Loucy (cell line): ENCODE measurements around the gene EYA3.

Experiments used
- H2AFZ ChIP-seq: fragments of 200-600 bp; sonication (generic); 2 replicates; pipeline ENCODE4 v1.6.0; 2016; ENCODE audit warnings: antibody characterized with exemption, mild to moderate bottlenecking, low read length, moderate library complexity
- H3F3A ChIP-seq: fragments of 200-600 bp; 2 replicates; pipeline ENCODE4 v1.6.0; 2016; ENCODE audit warnings: antibody characterized with exemption, low read depth, mild to moderate bottlenecking
- H3K27me3 ChIP-seq: fragments of 200-600 bp; sonication (generic); 2 replicates; pipeline ENCODE4 v1.6.1; 2014; ENCODE audit warnings: low read length, mild to moderate bottlenecking; ENCODE audit not compliant: insufficient read depth, poor library complexity, severe bottlenecking
- H3K36me3 ChIP-seq: fragments of 200-600 bp; sonication (generic); 2 replicates; pipeline ENCODE4 v1.6.1; 2016; ENCODE audit warnings: low read length; ENCODE audit not compliant: insufficient read depth
- H3K4me1 ChIP-seq: fragments of 200-600 bp; sonication (generic); 2 replicates; pipeline ENCODE4 v1.5.1; 2014; ENCODE audit warnings: low read length, mild to moderate bottlenecking; ENCODE audit not compliant: insufficient read depth, poor library complexity, severe bottlenecking
- H3K4me2 ChIP-seq: fragments of 200-600 bp; sonication (generic); 2 replicates; pipeline ENCODE4 v1.6.0; 2014; ENCODE audit warnings: antibody characterized with exemption, low read length, low read depth, mild to moderate bottlenecking; ENCODE audit not compliant: poor library complexity, severe bottlenecking
- H3K4me3 ChIP-seq: fragments of 200-600 bp; sonication (generic); 2 replicates; pipeline ENCODE4 v1.5.1; 2014; ENCODE audit warnings: low read length, mild to moderate bottlenecking, mixed read lengths; ENCODE audit not compliant: poor library complexity, severe bottlenecking
- H3K79me2 ChIP-seq: fragments of 200-600 bp; sonication (generic); 2 replicates; pipeline ENCODE4 v1.6.1; 2014; ENCODE audit warnings: low read length; ENCODE audit not compliant: insufficient read depth
- H3K9ac ChIP-seq: fragments of 200-600 bp; sonication (generic); 2 replicates; pipeline ENCODE4 v1.6.0; 2014; ENCODE audit warnings: mild to moderate bottlenecking, low read depth, low read length, moderate library complexity; ENCODE audit not compliant: poor library complexity, severe bottlenecking
- H3K9me2 ChIP-seq: fragments of 200-600 bp; sonication (generic); replicated peaks from 2 replicates; pipeline ENCODE4 v1.6.1; 2016; ENCODE audit warnings: low read depth, low read length, mixed read lengths
- H3K9me3 ChIP-seq: fragments of 200-600 bp; sonication (generic); 2 replicates; pipeline ENCODE4 v1.6.1; 2014; ENCODE audit warnings: mild to moderate bottlenecking, antibody characterized with exemption, low read length, low read depth; ENCODE audit not compliant: insufficient read depth
- H4K20me1 ChIP-seq: fragments of 200-600 bp; sonication (generic); 2 replicates; pipeline ENCODE4 v1.6.0; 2014; ENCODE audit warnings: antibody characterized with exemption, low read length, mild to moderate bottlenecking; ENCODE audit not compliant: insufficient read depth, poor library complexity, severe bottlenecking
- EZH2phosphoT487 ChIP-seq: fragments of 200-600 bp; IDR thresholded peaks from 2 replicates; pipeline ENCODE4 v1.6.1; 2018; ENCODE audit warnings: antibody characterized with exemption, mild to moderate bottlenecking, moderate library complexity, borderline replicate concordance
- TF ChIP-seq, protein P1 (sequence below): fragments of 200-600 bp; sonication (generic); conservative IDR thresholded peaks from 2 replicates; pipeline ENCODE4 v1.5.1; 2014; ENCODE audit warnings: mild to moderate bottlenecking, antibody characterized with exemption, low read length

The EYA3 gene

DNA sequence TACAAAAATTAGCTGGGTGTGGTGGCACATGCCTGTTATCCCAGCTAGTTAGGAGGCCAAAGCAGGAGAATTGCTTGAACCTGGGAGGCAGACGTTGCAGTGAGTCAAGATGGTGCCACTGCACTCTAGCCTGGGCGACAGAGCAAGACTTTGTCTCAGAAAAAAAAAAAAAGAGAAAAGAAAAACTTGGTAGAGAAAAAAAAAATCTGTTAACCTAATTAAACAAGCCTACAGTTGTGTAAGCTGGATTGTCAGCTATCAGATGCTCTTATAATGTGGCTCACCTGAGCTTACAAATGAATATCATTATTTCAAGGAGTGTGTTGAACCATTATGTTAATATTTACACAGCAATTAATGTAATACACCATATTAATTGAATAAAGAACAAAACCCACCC, 26.4 kb upstream of the EYA3 start:
- no peaks in the 10 kb centered on the region for H3K9me2 ChIP-seq
- H3K79me2 ChIP-seq: no peaks in the 10 kb centered on the region
- TF ChIP-seq, protein P1, sequence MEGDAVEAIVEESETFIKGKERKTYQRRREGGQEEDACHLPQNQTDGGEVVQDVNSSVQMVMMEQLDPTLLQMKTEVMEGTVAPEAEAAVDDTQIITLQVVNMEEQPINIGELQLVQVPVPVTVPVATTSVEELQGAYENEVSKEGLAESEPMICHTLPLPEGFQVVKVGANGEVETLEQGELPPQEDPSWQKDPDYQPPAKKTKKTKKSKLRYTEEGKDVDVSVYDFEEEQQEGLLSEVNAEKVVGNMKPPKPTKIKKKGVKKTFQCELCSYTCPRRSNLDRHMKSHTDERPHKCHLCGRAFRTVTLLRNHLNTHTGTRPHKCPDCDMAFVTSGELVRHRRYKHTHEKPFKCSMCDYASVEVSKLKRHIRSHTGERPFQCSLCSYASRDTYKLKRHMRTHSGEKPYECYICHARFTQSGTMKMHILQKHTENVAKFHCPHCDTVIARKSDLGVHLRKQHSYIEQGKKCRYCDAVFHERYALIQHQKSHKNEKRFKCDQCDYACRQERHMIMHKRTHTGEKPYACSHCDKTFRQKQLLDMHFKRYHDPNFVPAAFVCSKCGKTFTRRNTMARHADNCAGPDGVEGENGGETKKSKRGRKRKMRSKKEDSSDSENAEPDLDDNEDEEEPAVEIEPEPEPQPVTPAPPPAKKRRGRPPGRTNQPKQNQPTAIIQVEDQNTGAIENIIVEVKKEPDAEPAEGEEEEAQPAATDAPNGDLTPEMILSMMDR: no peak
- no peak for TF ChIP-seq EZH2phosphoT487
- H3K4me2 ChIP-seq: peak overlapping the region; percentile 47
- no peaks in the 10 kb centered on the region for H3K27me3 ChIP-seq
- H3F3A ChIP-seq: no peaks in the 10 kb centered on the region
- no peaks in the 10 kb centered on the region for H3K36me3 ChIP-seq
- peak overlapping the region; percentile 9 for H3K4me3 ChIP-seq
- peak overlapping the region; percentile 80 for H2AFZ ChIP-seq
- no peaks in the 10 kb centered on the region for H4K20me1 ChIP-seq
- H3K4me1 ChIP-seq: peaks cover 16% of the 10 kb centered on the region
- no peaks in the 10 kb centered on the region for H3K9me3 ChIP-seq
- peak overlapping the region; percentile 21 for H3K9ac ChIP-seq

DNA sequence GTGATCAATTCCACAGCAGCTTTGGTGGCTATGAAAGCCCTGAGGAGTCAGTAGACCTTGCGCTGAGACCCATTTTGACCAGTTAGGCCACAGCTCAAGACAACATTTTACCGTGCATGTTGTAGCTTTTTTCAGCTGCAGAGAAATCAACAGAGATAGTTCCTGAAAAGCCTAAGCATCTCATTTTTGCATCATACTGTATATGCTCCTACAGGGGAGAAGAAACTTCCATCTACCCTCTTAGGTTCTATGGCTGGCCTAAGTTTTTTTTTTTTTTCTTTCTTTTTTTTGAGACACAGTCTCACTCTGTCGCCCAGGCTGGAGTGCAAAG, 24.8 kb upstream of the EYA3 start:
- H2AFZ ChIP-seq: no peak overlapping the region
- TF ChIP-seq, protein P1: peak; percentile 63; the same call in 1 of the 2 replicates
- no peak for TF ChIP-seq EZH2phosphoT487
- no peaks in the 10 kb centered on the region for H3F3A ChIP-seq
- H3K9me2 ChIP-seq: no peaks in the 10 kb centered on the region
- no peak overlapping the region for H3K4me3 ChIP-seq
- no peak overlapping the region for H3K4me2 ChIP-seq
- H3K4me1 ChIP-seq: peaks cover 16% of the 10 kb centered on the region
- H3K36me3 ChIP-seq: no peaks in the 10 kb centered on the region
- no peaks in the 10 kb centered on the region for H3K27me3 ChIP-seq
- no peaks in the 10 kb centered on the region for H4K20me1 ChIP-seq
- H3K79me2 ChIP-seq: no peaks in the 10 kb centered on the region
- H3K9ac ChIP-seq: no peak overlapping the region
- H3K9me3 ChIP-seq: no peaks in the 10 kb centered on the region

DNA sequence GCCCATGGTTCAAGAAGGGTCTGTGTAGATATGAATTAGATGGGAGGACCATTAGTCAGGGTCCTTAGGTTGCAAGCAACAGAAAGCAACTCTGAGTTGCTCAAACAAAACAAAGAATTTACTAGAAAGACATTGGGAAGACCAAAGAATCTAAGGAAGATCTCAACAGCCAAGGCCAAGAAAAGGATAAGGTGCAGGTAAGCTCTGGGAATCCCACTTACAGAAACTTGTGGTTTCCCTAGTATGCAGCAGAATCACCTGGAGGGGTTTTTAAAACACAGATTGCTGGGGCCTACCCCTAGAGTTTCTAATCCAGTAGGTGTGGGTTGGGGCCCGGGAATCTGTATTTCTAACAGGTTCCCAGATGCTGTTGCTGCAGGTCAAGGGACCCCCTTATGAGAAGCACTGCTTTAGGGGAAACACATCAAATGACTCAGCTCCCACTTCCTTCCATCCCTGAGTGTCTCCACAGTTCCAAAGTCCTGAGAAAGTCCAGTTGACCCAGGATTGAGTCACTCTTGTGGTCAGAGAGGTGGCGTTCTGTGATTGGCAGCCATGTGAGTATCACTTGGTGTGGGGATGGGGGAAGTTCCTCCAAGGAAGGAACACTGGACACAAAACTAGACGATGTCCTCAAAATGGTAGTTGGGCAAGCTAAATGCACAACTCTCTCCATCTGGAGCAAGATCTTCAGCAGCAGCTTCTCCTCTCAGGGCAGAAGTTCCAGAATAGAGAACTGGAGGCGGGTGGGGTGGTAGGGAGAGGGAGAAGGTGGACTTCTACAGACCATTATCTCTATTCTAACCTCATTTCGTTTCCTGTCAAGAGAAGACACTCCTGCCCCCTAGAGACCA, 24.2 kb upstream of the EYA3 start:
- Histone ChIP-seq H3K9me3 (no peaks in the 10 kb centered on the region), H2AFZ (no peak overlapping the region; the same call in 1 of the 2 replicates), H3K4me1 (peaks cover 16% of the 10 kb centered on the region), H3K9me2 (no peaks in the 10 kb centered on the region), H3K9ac (no peak overlapping the region), H3K4me3 (no peak overlapping the region), H3K4me2 (no peak overlapping the region), H3F3A (no peaks in the 10 kb centered on the region), H3K27me3 (no peaks in the 10 kb centered on the region), H3K79me2 (no peaks in the 10 kb centered on the region), H3K36me3 (no peaks in the 10 kb centered on the region), H4K20me1 (no peaks in the 10 kb centered on the region)
- TF ChIP-seq, protein P1: no peak; the same call in 1 of the 2 replicates
- TF ChIP-seq EZH2phosphoT487: no peak
